PC-3 (cell line): ENCODE data around the gene TMEM255B.

Experiments used
- EZH2 ChIP-seq: fragments of 300-600 bp; sonication (generic); IDR thresholded peaks from one replicate; pipeline ENCODE4 v1.6.1; 2017; ENCODE audit warnings: antibody characterized with exemption, mild to moderate bottlenecking, low read length; ENCODE audit not compliant: unreplicated experiment
- TF ChIP-seq, protein P1 (sequence below): fragments of 300-600 bp; sonication (generic); conservative IDR thresholded peaks from 2 replicates; pipeline ENCODE4 v1.5.1; 2017; ENCODE audit warnings: antibody characterized with exemption, low read depth, mild to moderate bottlenecking, low read length

DNA sequence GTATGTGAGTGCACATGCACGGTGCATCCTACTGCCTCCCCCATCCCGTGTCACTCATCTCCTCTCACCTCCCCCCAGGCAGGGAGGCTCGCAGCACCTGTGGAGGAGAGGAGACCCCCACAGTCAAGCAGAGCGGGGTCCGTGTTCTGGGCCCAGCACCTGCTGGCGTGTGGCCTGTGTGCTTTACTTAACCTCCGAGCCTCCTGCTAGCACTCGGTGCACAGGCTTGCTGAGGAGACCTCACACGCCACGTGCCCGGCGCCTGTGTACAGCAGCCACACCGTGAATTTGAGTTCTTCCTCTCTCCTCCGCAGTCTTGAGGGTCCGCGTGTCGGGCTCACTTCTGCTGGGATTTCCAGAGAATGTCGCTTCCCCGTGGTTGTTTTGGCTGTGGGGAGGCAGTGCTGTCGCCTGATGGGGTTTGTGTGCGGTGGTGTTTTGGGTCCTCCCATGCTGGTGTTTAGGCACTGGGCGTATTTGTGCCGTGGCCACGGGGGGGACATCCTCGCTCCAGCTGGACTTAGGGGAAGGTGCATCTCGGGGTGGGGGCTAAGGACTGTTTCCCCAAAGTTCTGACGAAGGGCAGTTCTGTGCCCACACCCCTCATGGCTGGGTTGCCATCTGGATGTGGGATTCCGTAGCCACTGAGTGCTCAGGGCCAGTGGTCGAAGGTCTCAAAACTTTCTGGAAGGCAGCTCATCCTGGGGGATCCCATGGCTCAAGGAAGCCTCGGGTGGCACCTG is 34.8 kb upstream of the TMEM255B start:
- TF ChIP-seq EZH2, result no peak
- TF ChIP-seq, protein P1, sequence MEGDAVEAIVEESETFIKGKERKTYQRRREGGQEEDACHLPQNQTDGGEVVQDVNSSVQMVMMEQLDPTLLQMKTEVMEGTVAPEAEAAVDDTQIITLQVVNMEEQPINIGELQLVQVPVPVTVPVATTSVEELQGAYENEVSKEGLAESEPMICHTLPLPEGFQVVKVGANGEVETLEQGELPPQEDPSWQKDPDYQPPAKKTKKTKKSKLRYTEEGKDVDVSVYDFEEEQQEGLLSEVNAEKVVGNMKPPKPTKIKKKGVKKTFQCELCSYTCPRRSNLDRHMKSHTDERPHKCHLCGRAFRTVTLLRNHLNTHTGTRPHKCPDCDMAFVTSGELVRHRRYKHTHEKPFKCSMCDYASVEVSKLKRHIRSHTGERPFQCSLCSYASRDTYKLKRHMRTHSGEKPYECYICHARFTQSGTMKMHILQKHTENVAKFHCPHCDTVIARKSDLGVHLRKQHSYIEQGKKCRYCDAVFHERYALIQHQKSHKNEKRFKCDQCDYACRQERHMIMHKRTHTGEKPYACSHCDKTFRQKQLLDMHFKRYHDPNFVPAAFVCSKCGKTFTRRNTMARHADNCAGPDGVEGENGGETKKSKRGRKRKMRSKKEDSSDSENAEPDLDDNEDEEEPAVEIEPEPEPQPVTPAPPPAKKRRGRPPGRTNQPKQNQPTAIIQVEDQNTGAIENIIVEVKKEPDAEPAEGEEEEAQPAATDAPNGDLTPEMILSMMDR, result no peak
